ENCODE measurements around the gene SYF2.

SYF2 gene

DNA sequence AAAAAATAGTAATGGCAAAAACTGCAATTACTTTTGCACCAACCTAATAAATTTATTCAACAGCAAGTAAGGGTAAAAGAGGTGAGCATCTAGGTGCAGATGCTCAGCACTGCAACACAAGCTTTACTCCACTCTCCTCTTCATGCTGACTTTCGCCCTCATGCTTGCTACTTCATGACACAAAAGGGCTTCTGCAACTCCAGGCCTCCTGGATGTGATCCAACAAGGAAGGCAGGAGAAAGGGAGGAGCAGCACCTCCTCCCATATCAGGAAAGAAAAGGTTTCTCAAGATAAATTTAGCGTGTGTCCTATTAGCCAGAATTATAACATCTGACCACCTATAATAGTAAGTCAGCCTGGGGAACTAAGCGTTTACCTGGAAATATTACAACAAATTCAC lies 11.6 kb downstream of the SYF2 start:
- H3K36me3 ChIP-seq (ENCODE audit: control insufficient read depth, low read length), result peaks cover 40% of the 10 kb centered on the region
- no peak overlapping the region for H3K4me3 ChIP-seq (ENCODE audit: low read length)
- no peak for TF ChIP-seq EZH2phosphoT487 (IDR thresholded peaks at IDR 0.05; ENCODE audit: borderline replicate concordance, low read length)
- TF ChIP-seq, protein P1, sequence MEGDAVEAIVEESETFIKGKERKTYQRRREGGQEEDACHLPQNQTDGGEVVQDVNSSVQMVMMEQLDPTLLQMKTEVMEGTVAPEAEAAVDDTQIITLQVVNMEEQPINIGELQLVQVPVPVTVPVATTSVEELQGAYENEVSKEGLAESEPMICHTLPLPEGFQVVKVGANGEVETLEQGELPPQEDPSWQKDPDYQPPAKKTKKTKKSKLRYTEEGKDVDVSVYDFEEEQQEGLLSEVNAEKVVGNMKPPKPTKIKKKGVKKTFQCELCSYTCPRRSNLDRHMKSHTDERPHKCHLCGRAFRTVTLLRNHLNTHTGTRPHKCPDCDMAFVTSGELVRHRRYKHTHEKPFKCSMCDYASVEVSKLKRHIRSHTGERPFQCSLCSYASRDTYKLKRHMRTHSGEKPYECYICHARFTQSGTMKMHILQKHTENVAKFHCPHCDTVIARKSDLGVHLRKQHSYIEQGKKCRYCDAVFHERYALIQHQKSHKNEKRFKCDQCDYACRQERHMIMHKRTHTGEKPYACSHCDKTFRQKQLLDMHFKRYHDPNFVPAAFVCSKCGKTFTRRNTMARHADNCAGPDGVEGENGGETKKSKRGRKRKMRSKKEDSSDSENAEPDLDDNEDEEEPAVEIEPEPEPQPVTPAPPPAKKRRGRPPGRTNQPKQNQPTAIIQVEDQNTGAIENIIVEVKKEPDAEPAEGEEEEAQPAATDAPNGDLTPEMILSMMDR (IDR thresholded peaks at IDR 0.05; ENCODE audit: low read depth, low read length, poor library complexity, severe bottlenecking), result no peak
- no peak overlapping the region for H3K4me2 ChIP-seq (ENCODE audit: low read length)
- no peaks in the 10 kb centered on the region for H3K9me3 ChIP-seq (ENCODE audit: control insufficient read depth, insufficient read depth, low read length)
- H3K27me3 ChIP-seq (ENCODE audit: control insufficient read depth, low read length), result no peaks in the 10 kb centered on the region
- H3K27ac ChIP-seq (ENCODE audit: low read depth, low read length), result no peak overlapping the region
- peaks cover 13% of the 10 kb centered on the region for H3K4me1 ChIP-seq (ENCODE audit: control insufficient read depth, low read length)
- no peaks in the 10 kb centered on the region for H4K20me1 ChIP-seq (ENCODE audit: control insufficient read depth, insufficient read depth, low read depth, low read length)
- H3K79me2 ChIP-seq (ENCODE audit: control insufficient read depth, low read length), result no peaks in the 10 kb centered on the region
- H3K9me2 ChIP-seq (replicated peaks; ENCODE audit: control insufficient read depth, low read length), result no peaks in the 10 kb centered on the region
- H3F3A ChIP-seq (ENCODE audit: control insufficient read depth, insufficient read depth), result peaks cover 10% of the 10 kb centered on the region

DNA sequence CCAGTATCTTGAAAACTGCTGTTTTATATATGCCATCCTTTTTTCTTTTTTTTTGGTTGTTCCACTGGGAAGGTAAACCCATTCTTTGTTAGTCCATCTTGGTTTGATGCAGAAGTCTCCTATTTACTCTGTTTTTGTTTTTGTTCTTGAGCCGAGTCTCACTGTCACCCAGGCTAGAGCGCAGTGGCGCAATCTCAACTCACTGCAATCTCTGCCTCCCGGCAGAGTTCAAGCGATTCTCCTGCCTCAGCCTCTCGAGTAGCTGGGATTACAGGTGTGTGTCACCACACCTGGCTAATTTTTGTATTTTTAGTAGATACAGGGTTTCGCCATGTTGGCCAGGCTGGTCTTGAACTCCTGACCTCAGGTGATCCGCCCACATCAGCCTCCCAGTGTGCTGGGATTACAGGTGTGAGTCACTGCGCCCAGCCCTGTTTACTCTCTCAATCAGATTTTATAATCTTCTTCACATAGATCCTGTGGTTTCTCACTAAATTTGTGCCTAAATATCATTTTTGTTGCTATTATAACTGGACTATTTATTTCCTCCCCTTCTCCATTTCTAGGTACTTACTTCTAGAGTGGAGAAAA lies 12.5 kb downstream of the SYF2 start:
- Histone ChIP-seq H3K36me3 (ENCODE audit: control insufficient read depth, low read length) (peaks cover 36% of the 10 kb centered on the region), H3K4me2 (ENCODE audit: low read length) (no peak overlapping the region), H3K27ac (ENCODE audit: low read depth, low read length) (no peak overlapping the region), H3K9me2 (replicated peaks; ENCODE audit: control insufficient read depth, low read length) (no peaks in the 10 kb centered on the region), H4K20me1 (ENCODE audit: control insufficient read depth, insufficient read depth, low read depth, low read length) (no peaks in the 10 kb centered on the region), H3K4me3 (ENCODE audit: low read length) (no peak overlapping the region), H3K27me3 (ENCODE audit: control insufficient read depth, low read length) (no peaks in the 10 kb centered on the region), H3F3A (ENCODE audit: control insufficient read depth, insufficient read depth) (peaks cover 10% of the 10 kb centered on the region), H3K9me3 (ENCODE audit: control insufficient read depth, insufficient read depth, low read length) (no peaks in the 10 kb centered on the region), H3K79me2 (ENCODE audit: control insufficient read depth, low read length) (no peaks in the 10 kb centered on the region), H3K4me1 (ENCODE audit: control insufficient read depth, low read length) (peaks cover 17% of the 10 kb centered on the region)
- no peak for TF ChIP-seq EZH2phosphoT487 (IDR thresholded peaks at IDR 0.05; ENCODE audit: borderline replicate concordance, low read length)
- TF ChIP-seq, protein P1 (IDR thresholded peaks at IDR 0.05; ENCODE audit: low read depth, low read length, poor library complexity, severe bottlenecking), result no peak

DNA sequence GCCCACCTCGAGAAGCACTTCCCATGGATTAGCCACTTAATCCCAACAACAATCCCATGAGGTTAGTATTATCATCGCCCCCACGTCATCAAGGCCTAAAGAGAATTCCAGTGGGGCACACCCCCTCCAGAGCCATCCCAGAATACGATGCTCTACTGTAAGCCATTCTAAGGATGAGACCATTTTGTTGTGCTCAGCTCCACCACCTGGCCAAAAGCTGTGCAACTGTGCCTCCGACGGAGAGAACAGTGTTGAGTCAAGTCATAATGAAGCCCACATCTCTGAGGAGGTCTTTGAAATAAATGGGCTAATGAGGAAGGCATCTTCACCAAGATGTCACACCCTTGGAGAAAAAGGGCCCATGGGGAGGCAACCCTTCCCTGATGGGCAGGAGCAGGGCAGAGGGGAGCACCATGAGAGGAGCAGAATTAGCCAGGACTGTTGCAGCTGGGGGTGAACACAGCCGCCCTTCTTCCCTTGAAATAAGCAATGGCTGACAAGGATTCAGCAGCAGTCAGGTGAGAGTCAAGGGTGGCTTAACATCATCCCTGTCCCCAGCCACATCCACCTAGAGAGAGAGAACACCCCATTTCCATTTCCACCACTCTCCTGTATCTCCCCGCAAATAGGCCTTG lies 14.6 kb downstream of the SYF2 start:
- no peak overlapping the region for H3K4me2 ChIP-seq (ENCODE audit: low read length)
- no peaks in the 10 kb centered on the region for H3K9me2 ChIP-seq (replicated peaks; ENCODE audit: control insufficient read depth, low read length)
- TF ChIP-seq, protein P1 (IDR thresholded peaks at IDR 0.05; ENCODE audit: low read depth, low read length, poor library complexity, severe bottlenecking), result no peak
- no peak for TF ChIP-seq EZH2phosphoT487 (IDR thresholded peaks at IDR 0.05; ENCODE audit: borderline replicate concordance, low read length)
- peaks cover 17% of the 10 kb centered on the region for H3K4me1 ChIP-seq (ENCODE audit: control insufficient read depth, low read length)
- H3F3A ChIP-seq (ENCODE audit: control insufficient read depth, insufficient read depth), result peaks cover 10% of the 10 kb centered on the region; the same call in 1 of the 2 replicates
- peaks cover 20% of the 10 kb centered on the region for H3K36me3 ChIP-seq (ENCODE audit: control insufficient read depth, low read length)
- H3K27ac ChIP-seq (ENCODE audit: low read depth, low read length), result no peak overlapping the region
- no peaks in the 10 kb centered on the region for H3K27me3 ChIP-seq (ENCODE audit: control insufficient read depth, low read length)
- H4K20me1 ChIP-seq (ENCODE audit: control insufficient read depth, insufficient read depth, low read depth, low read length), result no peaks in the 10 kb centered on the region
- H3K4me3 ChIP-seq (ENCODE audit: low read length), result no peak overlapping the region
- no peaks in the 10 kb centered on the region for H3K9me3 ChIP-seq (ENCODE audit: control insufficient read depth, insufficient read depth, low read length)
- no peaks in the 10 kb centered on the region for H3K79me2 ChIP-seq (ENCODE audit: control insufficient read depth, low read length)
